NCI-H345 treated with DMSO at 0.1 percent for 48 hours (cell line): Measurements from ENCODE around the gene CSNK1A1L.
"Not testable (repeated sequence)": the region's sequence is repeated elsewhere in the genome, so short reads cannot be mapped to it uniquely, and the experiment has no call there.

ENCODE experiments used
- DNase-seq: peaks from one replicate; lab custom pipeline; 2025; ENCODE audit not compliant: unreplicated experiment; lab: John Stamatoyannopoulos, UW

Gene CSNK1A1L

GRCh38 chr13:37065890-37066526 is 39.5 kb downstream of the CSNK1A1L start:
- no peak for DNase-seq

DNA sequence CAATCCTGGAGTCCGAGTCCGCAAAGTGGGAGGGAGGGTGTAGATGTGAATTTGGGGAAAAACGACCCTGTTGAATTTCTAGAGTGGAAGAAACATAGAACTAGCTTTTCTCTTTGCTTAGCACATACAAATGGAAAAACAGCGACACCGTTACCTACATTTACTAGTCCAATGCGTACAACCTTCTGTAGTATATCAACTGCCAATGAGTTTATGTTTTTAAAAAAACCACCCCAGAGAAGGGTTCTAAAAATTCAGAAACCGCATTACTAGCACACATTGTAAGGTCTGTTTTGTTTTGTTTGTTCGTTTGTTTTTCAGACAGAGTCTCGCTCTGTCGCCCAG is 45.6 kb downstream of the CSNK1A1L start:
- no peak for DNase-seq

GRCh38 chr13:37058910-37059847 is 46.3 kb downstream of the CSNK1A1L start, which contains the start of gene SUPT20H:
Gene SUPT20H, minus strand, starts transcription at chr13:37059688. Its CDS starts 8,198 bp downstream, at chr13:37051490.
- DNase-seq: peak; percentile 65

DNA sequence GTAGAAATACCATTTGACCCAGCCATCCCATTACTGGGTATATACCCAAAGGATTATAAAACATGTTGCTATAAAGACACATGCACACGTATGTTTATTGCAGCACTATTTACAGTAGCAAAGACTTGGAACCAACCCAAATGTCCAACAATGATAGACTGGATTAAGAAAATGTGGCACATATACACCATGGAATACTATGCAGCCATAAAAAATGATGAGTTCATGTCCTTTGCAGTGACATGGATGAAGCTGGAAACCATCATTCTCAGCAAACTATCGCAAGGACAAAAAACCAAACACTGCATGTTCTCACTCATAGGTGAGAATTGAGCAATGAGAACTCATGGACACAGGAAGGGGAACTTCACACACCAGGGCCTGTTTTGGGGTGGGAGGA is 49.2 kb downstream of the CSNK1A1L start:
- DNase-seq: not testable (repeated sequence)
